Activated CD8-positive, alpha-beta T cell treated with anti-CD3 and anti-CD28 coated beads, Interleukin-2, amount 10 ng/mL, durations not matched to agents 7 days and 5 days (primary cell): ENCODE data around the gene USP20. TPM values are rescaled to one million over a fixed set of nuclear protein-coding genes. Genes with fewer than 3 reads are reported as not detected.
A peak's percentile ranks its signal among the peaks of the same experiment; 100 is the strongest.

Experiments used
- ATAC-seq: fragments of 150-1000 bp; cut with Tn5 transposase; one replicate; pipeline ENCODE4 v1.10.0; 2021; ENCODE audit warnings: moderate library complexity
- CTCF ChIA-PET: fragments of 350-600 bp; sonication (Branson Sonifier 250); formaldehyde crosslinking; loops from one replicate; lab custom pipeline; 2021; ENCODE audit warnings: antibody characterized with exemption; lab: Charles Lee
- POLR2A ChIA-PET: fragments of 350-600 bp; sonication (Branson Sonifier 250); formaldehyde crosslinking; loops from one replicate; lab custom pipeline; 2021; ENCODE audit warnings: antibody characterized with exemption; lab: Charles Lee
- DNase-seq: peaks from one replicate; pipeline ENCODE4 v3.0.0-alpha.2; 2020
- H3K27ac Mint-ChIP-seq: one replicate; pipeline ENCODE4 v1.8.0; 2021; ENCODE audit warnings: mild to moderate bottlenecking, mixed read lengths
- H3K27me3 Mint-ChIP-seq: one replicate; pipeline ENCODE4 v1.8.0; 2021; ENCODE audit warnings: low read depth, mixed read lengths
- H3K36me3 Mint-ChIP-seq: one replicate; pipeline ENCODE4 v1.8.0; 2021; ENCODE audit warnings: low read depth, mixed read lengths
- H3K4me1 Mint-ChIP-seq: one replicate; pipeline ENCODE4 v1.8.0; 2021; ENCODE audit warnings: low read depth, mixed read lengths
- H3K4me3 Mint-ChIP-seq: one replicate; pipeline ENCODE4 v1.8.0; 2021; ENCODE audit warnings: mild to moderate bottlenecking, mixed read lengths
- H3K9me3 Mint-ChIP-seq: one replicate; pipeline ENCODE4 v1.8.0; 2022; ENCODE audit warnings: mixed read lengths; ENCODE audit not compliant: insufficient read depth
- microRNA-seq: library from miRNA; unstranded; fragments of <30 nt; microRNA quantifications from one replicate; pipeline ENCODE4 v1.2.0, GENCODE V29; 2022
- total RNA-seq, 2 experiments: library from RNA; stranded (reverse); gene quantifications; one replicate each; pipeline ENCODE4 v1.2.3, GENCODE V29; 2021

USP20 gene
- total RNA-seq, 2 experiments from 2014 or later, result 86.2 to 87.4 TPM

DNA sequence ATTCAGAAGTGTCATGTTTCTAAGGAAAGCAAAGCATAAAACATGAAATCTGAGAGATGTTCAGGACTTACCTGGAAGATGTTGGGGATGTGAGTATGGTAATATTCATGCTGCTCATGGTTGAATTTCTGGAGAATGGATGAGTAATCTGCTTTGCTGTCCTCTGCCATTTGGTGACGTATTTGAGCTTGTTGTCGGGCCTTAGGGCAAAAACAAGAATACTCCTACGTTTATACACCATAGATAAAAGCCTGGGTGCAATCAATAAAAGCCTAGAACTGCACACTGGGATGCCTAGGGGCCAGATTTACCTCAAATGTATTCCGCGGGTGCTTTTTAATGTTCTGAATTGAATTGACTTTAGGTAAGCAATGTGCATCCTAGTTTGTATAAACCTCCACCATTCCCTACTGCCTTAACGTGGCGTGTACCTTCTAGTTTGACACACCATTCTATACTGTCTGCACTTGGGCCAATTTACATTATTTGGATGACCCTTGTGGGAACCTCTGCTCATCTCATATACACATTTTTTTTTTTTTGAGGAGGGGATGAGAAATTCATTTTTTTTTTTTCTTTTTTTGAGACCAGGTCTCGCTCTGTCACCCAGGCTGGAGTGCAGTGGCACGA is 94.4 kb downstream of the USP20 start:
- no peak overlapping the region for H3K4me3 Mint-ChIP-seq
- POLR2A ChIA-PET, result interaction anchor here (0.7 kb wide), 1 partner anchor 13 kb away, joined by 4 read pairs; no protein-coding TSS in a partner anchor
- CTCF ChIA-PET, result no interaction called here
- DNase-seq, result no peak
- peaks cover 49% of the 10 kb centered on the region for H3K4me1 Mint-ChIP-seq
- H3K9me3 Mint-ChIP-seq, result no peaks in the 10 kb centered on the region
- H3K36me3 Mint-ChIP-seq, result peaks cover 60% of the 10 kb centered on the region
- H3K27me3 Mint-ChIP-seq, result no peaks in the 10 kb centered on the region
- peak overlapping the region; percentile 19 for H3K27ac Mint-ChIP-seq
- no peak for ATAC-seq

DNA sequence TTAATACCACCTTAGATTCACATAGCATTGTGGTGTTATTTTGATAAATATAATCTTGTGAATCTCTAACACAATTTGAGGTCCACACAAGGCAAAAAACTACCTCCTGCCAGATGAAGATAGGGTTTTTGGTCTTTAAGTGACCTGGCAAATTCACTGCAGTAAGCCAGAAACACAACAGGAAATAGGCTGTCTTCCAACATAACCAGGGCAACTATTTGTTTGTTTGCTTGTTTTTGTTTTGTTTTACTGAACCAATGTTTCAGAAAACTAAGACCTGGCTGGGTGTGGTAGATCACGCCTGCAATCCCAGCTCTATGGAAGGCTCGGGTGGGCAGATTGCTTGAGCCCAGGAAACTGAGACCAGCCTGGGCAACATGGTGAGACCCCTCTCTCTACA is 95.5 kb downstream of the USP20 start:
- peaks cover 58% of the 10 kb centered on the region for H3K36me3 Mint-ChIP-seq
- CTCF ChIA-PET, result interaction anchor here (1.1 kb wide), 1 partner anchor 16 kb away, joined by 3 read pairs; no protein-coding TSS in a partner anchor
- ATAC-seq, result peak; percentile 28
- no peaks in the 10 kb centered on the region for H3K9me3 Mint-ChIP-seq
- DNase-seq, result no peak
- peak overlapping the region; percentile 52 for H3K27ac Mint-ChIP-seq
- no peaks in the 10 kb centered on the region for H3K27me3 Mint-ChIP-seq
- peaks cover 60% of the 10 kb centered on the region for H3K4me1 Mint-ChIP-seq
- no peak overlapping the region for H3K4me3 Mint-ChIP-seq
- POLR2A ChIA-PET, result no interaction called here

Small RNA genes within 50 kb of the gene (microRNA-seq; reads per million reads assigned to microRNA genes)
- 2.9 reads per million for gene MIR6855

Other genes starting within 250 kb of the USP20 start
- gene C9orf50, start 214.4 kb upstream of the USP20 start, total RNA-seq, result not detected
- gene NTMT1, start 209.3 kb upstream of the USP20 start, total RNA-seq, result 10 to 100 TPM; 36.2 to 39.2 TPM
- 10 to 100 TPM; 25.4 to 27.7 TPM for gene ASB6, start 193.3 kb upstream of the USP20 start, total RNA-seq
- gene PRRX2, start 169.8 kb upstream of the USP20 start, total RNA-seq, result under 1 TPM in 1 of 2 experiments, not detected in 1; 0.21 TPM
- not detected for gene PTGES, start 82.4 kb upstream of the USP20 start, total RNA-seq
- 10 to 100 TPM; 22.1 to 24.4 TPM for gene TOR1B, start 32.3 kb upstream of the USP20 start, total RNA-seq
- gene TOR1A, start 11.3 kb upstream of the USP20 start, total RNA-seq, result 10 to 100 TPM; 54.6 to 58.4 TPM
- gene C9orf78, start 183 bp upstream of the USP20 start, total RNA-seq, result 10 to 100 TPM; 89.7 to 91.7 TPM
- 100 to 1,000 TPM; 173 to 176 TPM for gene FNBP1, start 207.7 kb downstream of the USP20 start, total RNA-seq
- gene GPR107, start 218.4 kb downstream of the USP20 start, total RNA-seq, result 10 to 100 TPM; 22.5 to 24.4 TPM